Large intestine (tissue), 12 donors: ENCODE data around the gene RAB18. TPM values are rescaled to one million over a fixed set of nuclear protein-coding genes. Genes with fewer than 3 reads are reported as not detected.
"Not testable (repeated sequence)": the region's sequence is repeated elsewhere in the genome, so short reads cannot be mapped to it uniquely, and the experiment has no call there.

ENCODE experiments used
- DNase-seq, 2 donors: peaks; one replicate each; pipeline versions ENCODE4 v3.0.0 to v3.0.0-alpha.2; 2013
- H3K27ac ChIP-seq: one replicate; pipeline ENCODE4 v1.5.1; 2013; ENCODE audit warnings: low read length
- H3K27me3 ChIP-seq: 2 replicates; pipeline ENCODE4 v1.6.1; 2013; ENCODE audit warnings: low read length; ENCODE audit not compliant: control insufficient read depth, insufficient read depth
- H3K36me3 ChIP-seq: 2 replicates; pipeline ENCODE4 v1.6.1; 2013; ENCODE audit warnings: low read length; ENCODE audit not compliant: control insufficient read depth, insufficient read depth
- H3K4me1 ChIP-seq: one replicate; pipeline ENCODE4 v1.6.1; 2013; ENCODE audit warnings: low read length; ENCODE audit not compliant: control insufficient read depth, insufficient read depth
- H3K4me3 ChIP-seq: one replicate; pipeline ENCODE4 v1.5.1; 2013; ENCODE audit warnings: low read length
- H3K9me3 ChIP-seq: one replicate; pipeline ENCODE4 v1.6.1; 2013; ENCODE audit warnings: mild to moderate bottlenecking, low read depth, low read length, moderate library complexity; ENCODE audit not compliant: control insufficient read depth
- WGBS: methylation state at CpG from one replicate; pipeline ENCODE4 v1.1.5; 2013; ENCODE audit warnings: low lambda C conversion rate; ENCODE audit not compliant: insufficient coverage; 5-methylcytosine and 5-hydroxymethylcytosine counted together
- long read RNA-seq, 11 donors: transcript quantifications; one replicate each; lab custom pipeline, GENCODE V29; 2026
- polyA plus RNA-seq: library from polyadenylated mRNA; unstranded; fragments of 120-200 nt; gene quantifications from one replicate; pipeline ENCODE4 v1.2.1, GENCODE V29; 2013

RAB18 gene
- 74.1 TPM for polyA plus RNA-seq
- long read RNA-seq, donor 1, full-length matches to known transcripts, result 18 of 31 reads
- long read RNA-seq, donor 1, partial matches to known transcripts, result 13 of 31 reads
- long read RNA-seq, donor 1, other reads (novel, unspliced or antisense), result 0 of 31 reads
- long read RNA-seq, donor 2, full-length matches to known transcripts, result 32 of 62 reads
- long read RNA-seq, donor 2, partial matches to known transcripts, result 30 of 62 reads
- long read RNA-seq, donor 2, other reads (novel, unspliced or antisense), result 0 of 62 reads
- long read RNA-seq, donor 3, result 0 reads
- long read RNA-seq, donor 4, full-length matches to known transcripts, result 3 of 3 reads
- long read RNA-seq, donor 4, partial matches to known transcripts, result 0 of 3 reads
- long read RNA-seq, donor 4, other reads (novel, unspliced or antisense), result 0 of 3 reads
- long read RNA-seq, donor 5, full-length matches to known transcripts, result 25 of 25 reads
- long read RNA-seq, donor 5, partial matches to known transcripts, result 0 of 25 reads
- long read RNA-seq, donor 5, other reads (novel, unspliced or antisense), result 0 of 25 reads
- long read RNA-seq, donor 6, full-length matches to known transcripts, result 28 of 28 reads
- long read RNA-seq, donor 6, partial matches to known transcripts, result 0 of 28 reads
- long read RNA-seq, donor 6, other reads (novel, unspliced or antisense), result 0 of 28 reads
- long read RNA-seq, donor 7, full-length matches to known transcripts, result 13 of 13 reads
- long read RNA-seq, donor 7, partial matches to known transcripts, result 0 of 13 reads
- long read RNA-seq, donor 7, other reads (novel, unspliced or antisense), result 0 of 13 reads
- long read RNA-seq, donor 8, full-length matches to known transcripts, result 31 of 47 reads
- long read RNA-seq, donor 8, partial matches to known transcripts, result 16 of 47 reads
- long read RNA-seq, donor 8, other reads (novel, unspliced or antisense), result 0 of 47 reads
- long read RNA-seq, donor 9, full-length matches to known transcripts, result 28 of 33 reads
- long read RNA-seq, donor 9, partial matches to known transcripts, result 5 of 33 reads
- long read RNA-seq, donor 9, other reads (novel, unspliced or antisense), result 0 of 33 reads
- long read RNA-seq, donor 10, full-length matches to known transcripts, result 30 of 43 reads
- long read RNA-seq, donor 10, partial matches to known transcripts, result 13 of 43 reads
- long read RNA-seq, donor 10, other reads (novel, unspliced or antisense), result 0 of 43 reads
- long read RNA-seq, donor 11, full-length matches to known transcripts, result 17 of 23 reads
- long read RNA-seq, donor 11, partial matches to known transcripts, result 6 of 23 reads
- long read RNA-seq, donor 11, other reads (novel, unspliced or antisense), result 0 of 23 reads

DNA sequence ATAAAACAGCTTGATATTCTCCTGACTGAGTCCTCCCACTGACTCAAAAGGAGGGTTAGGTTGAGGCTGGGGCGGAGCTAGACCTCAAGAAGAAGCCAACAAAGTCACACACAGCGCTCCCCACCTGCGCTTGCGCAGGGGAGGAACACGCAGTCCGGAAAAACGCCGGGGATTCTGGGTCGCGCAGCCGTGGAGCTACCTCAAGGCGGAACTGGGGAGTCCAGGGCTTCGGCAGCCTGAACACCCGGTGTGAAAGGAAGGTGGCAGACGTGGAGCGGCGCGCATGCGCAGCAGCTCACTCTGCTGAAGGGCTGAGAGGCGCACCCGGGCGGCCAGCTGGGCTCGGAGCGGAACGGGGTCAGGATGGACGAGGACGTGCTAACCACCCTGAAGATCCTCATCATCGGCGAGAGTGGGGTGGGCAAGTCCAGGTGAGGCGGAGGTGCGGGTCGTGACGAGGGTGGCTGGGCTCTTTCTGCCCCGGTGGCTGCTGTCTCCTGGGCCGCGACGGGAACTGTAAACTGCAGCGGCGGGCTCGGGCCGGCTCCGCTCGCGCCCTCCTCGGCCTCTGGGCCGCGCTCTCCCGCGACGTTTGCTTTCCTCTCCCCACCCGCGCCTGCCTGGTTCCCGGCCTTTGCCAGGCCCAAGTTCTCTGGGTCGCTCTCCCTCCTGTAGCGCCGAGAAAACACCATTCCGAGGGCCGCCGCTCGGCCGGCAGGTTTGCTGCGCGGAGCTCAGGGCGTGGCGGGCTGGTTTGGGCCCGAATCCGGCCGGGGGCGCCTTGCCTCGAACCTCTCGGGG is at the start of gene RAB18:
Gene RAB18, plus strand, starts transcription at position 298 of the 801 bp plus-strand sequence. Its CDS starts 66 bp downstream, at position 364.
- Histone ChIP-seq H3K4me1 (peaks cover 10% of the 10 kb centered on the region), H3K4me3 (peak within 1 kb of the TSS; percentile 71), H3K27ac (peak within 1 kb of the TSS; percentile 94), H3K36me3 (peaks cover 2% of the 10 kb centered on the region), H3K27me3 (peaks cover 19% of the 10 kb centered on the region), H3K9me3 (no peaks in the 10 kb centered on the region)
- DNase-seq, result peak; percentile 98 to 99
- no CpG with 5 or more reads among the region's 71 CpGs for WGBS

DNA sequence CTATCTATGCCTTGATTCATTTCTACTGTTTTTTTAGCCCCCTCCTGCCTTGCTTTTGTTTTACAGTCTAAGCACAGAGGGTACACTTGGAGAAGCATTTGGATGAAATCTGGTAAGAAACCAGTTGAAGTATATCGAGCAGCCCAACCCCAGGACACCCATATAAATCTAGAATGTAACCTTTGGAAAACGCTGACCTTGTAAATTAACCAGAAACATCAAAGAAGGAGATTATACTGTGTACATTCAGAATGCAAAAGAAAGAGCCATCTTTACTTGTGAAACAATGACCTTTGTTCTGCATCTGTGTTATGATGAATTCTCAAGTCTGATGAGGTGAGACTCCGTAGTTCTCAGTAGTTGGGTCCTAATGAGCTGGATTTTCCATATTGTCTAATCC is 49.3 kb upstream of the RAB18 start:
- H3K9me3 ChIP-seq, result no peaks in the 10 kb centered on the region
- H3K27ac ChIP-seq, result no peak overlapping the region
- 26% methylated on average over 2 of the region's 3 CpGs for WGBS
- DNase-seq, result peak; percentile 37 to 43
- H3K36me3 ChIP-seq, result no peaks in the 10 kb centered on the region
- H3K4me1 ChIP-seq, result no peaks in the 10 kb centered on the region
- H3K27me3 ChIP-seq, result no peaks in the 10 kb centered on the region
- H3K4me3 ChIP-seq, result no peak overlapping the region

- no CpG with 5 or more reads among the region's 3 CpGs for WGBS
- H3K4me3 ChIP-seq, result no peak overlapping the region
These were observed 46.7 kb upstream of the RAB18 start for GRCh38 chr10:27457261-27457945.

GRCh38 chr10:27457966-27458365 is 46.1 kb upstream of the RAB18 start:
- H3K4me3 ChIP-seq, result no peak overlapping the region
- no peaks in the 10 kb centered on the region for H3K27me3 ChIP-seq
- H3K27ac ChIP-seq, result no peak overlapping the region
- H3K36me3 ChIP-seq, result no peaks in the 10 kb centered on the region
- no peaks in the 10 kb centered on the region for H3K9me3 ChIP-seq
- DNase-seq, result no peak
- no peaks in the 10 kb centered on the region for H3K4me1 ChIP-seq
- WGBS, result 64% methylated on average over 2 of the region's 2 CpGs

More at GRCh38 chr10:27457261-27457945, 46.7 kb upstream of the RAB18 start:
- Histone ChIP-seq H3K36me3 (no peaks in the 10 kb centered on the region), H3K27me3 (no peaks in the 10 kb centered on the region), H3K9me3 (no peaks in the 10 kb centered on the region), H3K4me1 (no peaks in the 10 kb centered on the region), H3K27ac (no peak overlapping the region)
- DNase-seq, result no peak

- H3K4me3 ChIP-seq, result no peak overlapping the region
- no peak overlapping the region for H3K27ac ChIP-seq
- no peak for DNase-seq
- H3K27me3 ChIP-seq, result no peaks in the 10 kb centered on the region
- no peaks in the 10 kb centered on the region for H3K4me1 ChIP-seq
- no peaks in the 10 kb centered on the region for H3K36me3 ChIP-seq
- H3K9me3 ChIP-seq, result no peaks in the 10 kb centered on the region
- no CpG with 5 or more reads among the region's 1 CpG for WGBS
These were observed 42.8 kb upstream of the RAB18 start for GRCh38 chr10:27461312-27461711.

- Histone ChIP-seq H3K27me3 (no peaks in the 10 kb centered on the region), H3K9me3 (no peaks in the 10 kb centered on the region), H3K36me3 (no peaks in the 10 kb centered on the region), H3K4me1 (no peaks in the 10 kb centered on the region), H3K4me3 (no peak overlapping the region), H3K27ac (no peak overlapping the region)
- DNase-seq, result no peak
- WGBS, result no CpG with 5 or more reads among the region's 2 CpGs
These were observed 40.1 kb upstream of the RAB18 start for GRCh38 chr10:27463961-27464360.

DNA sequence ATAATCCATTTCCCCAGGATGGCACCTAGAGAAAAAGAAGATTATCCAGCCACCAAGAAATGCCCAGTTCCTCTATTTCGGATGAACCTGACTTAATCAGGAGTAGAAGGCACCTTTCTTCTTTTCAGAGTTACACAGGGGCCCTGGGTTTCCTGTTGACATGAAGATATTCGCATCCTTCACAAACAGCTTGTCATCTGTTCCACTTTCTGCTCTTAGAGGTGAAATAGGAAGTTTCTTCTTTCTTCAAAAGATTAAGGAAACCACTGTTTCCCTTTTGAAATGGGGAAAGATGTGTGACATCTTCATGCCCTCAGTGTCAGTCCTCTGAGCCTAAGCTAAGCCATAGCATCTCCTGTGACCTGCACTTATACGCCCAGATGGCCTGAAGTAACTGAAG is 39.1 kb upstream of the RAB18 start:
- Histone ChIP-seq H3K4me3 (no peak overlapping the region), H3K36me3 (no peaks in the 10 kb centered on the region), H3K4me1 (no peaks in the 10 kb centered on the region), H3K9me3 (no peaks in the 10 kb centered on the region), H3K27me3 (no peaks in the 10 kb centered on the region), H3K27ac (no peak overlapping the region)
- WGBS, result no CpG with 5 or more reads among the region's 3 CpGs
- no peak for DNase-seq

DNA sequence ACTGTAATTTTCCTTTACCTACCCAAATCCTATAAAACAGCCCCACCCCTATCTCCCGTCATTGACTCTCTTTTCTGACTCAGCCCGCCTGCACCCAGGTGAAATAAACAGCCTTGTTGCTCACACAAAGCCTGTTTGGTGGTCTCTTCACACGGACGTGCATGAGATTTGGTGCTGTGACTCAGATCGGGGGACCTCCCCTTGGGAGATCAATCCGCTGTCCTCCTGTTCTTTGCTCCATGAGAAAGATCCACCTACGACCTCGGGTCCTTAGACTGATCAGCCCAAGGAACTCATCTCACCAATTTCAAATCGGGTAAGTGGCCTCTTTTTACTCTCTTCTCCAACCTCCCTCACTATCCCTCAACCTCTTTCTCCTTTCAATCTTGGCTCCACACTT is 38.5 kb upstream of the RAB18 start:
- not testable (repeated sequence) for H3K27ac ChIP-seq, H3K36me3 ChIP-seq, DNase-seq, H3K27me3 ChIP-seq, H3K4me3 ChIP-seq, H3K9me3 ChIP-seq, H3K4me1 ChIP-seq
- WGBS, result 89% methylated on average over 4 of the region's 9 CpGs

GRCh38 chr10:27470885-27471284 is 33.2 kb upstream of the RAB18 start:
- no peaks in the 10 kb centered on the region for H3K36me3 ChIP-seq

More at GRCh38 chr10:27470885-27471284, 33.2 kb upstream of the RAB18 start:
- Histone ChIP-seq H3K4me1 (no peaks in the 10 kb centered on the region), H3K9me3 (no peaks in the 10 kb centered on the region), H3K27me3 (no peaks in the 10 kb centered on the region), H3K27ac (no peak overlapping the region), H3K4me3 (no peak overlapping the region)
- whole genome bisulfite sequencing, result 82% methylated on average over 4 of the region's 5 CpGs
- DNase-seq, result no peak
